Small intestine (tissue), 7 donors: Measurements from ENCODE around the gene CPS1. TPM values are rescaled to one million over a fixed set of nuclear protein-coding genes. Genes with fewer than 3 reads are reported as not detected.

Experiments used
- DNase-seq, 2 donors: peaks; one replicate each; pipeline versions ENCODE4 v3.0.0 to v3.0.0-alpha.2; 2013
- FAIRE-seq: peaks from 2 replicates; lab custom pipeline; 2012; peaks lifted over from hg19 to GRCh38; lab: Jason Lieb, UNC
- H3K27ac ChIP-seq, 3 donors: one replicate each; pipeline ENCODE4 v1.5.1; 2013; ENCODE audit warnings: low read length in 2 of 3, mild to moderate bottlenecking in 2 of 3, control low read depth in 1 of 3, inconsistent platforms in 1 of 3, low read depth in 1 of 3, moderate library complexity in 1 of 3
- H3K27me3 ChIP-seq, 3 donors: one replicate each; pipeline ENCODE4 v1.6.1; 2013; ENCODE audit warnings: low read length in 3 of 3, inconsistent platforms in 1 of 3; ENCODE audit not compliant: control insufficient read depth in 3 of 3, insufficient read depth in 3 of 3
- H3K36me3 ChIP-seq, 3 donors: one replicate each; pipeline ENCODE4 v1.6.1; 2013; ENCODE audit warnings: low read length in 3 of 3, inconsistent platforms in 1 of 3, low read depth in 1 of 3, mild to moderate bottlenecking in 1 of 3, moderate library complexity in 1 of 3; ENCODE audit not compliant: control insufficient read depth in 3 of 3, insufficient read depth in 2 of 3
- H3K4me1 ChIP-seq, 3 donors: one replicate each; pipeline ENCODE4 v1.6.1; 2013; ENCODE audit warnings: low read length in 2 of 3, inconsistent platforms in 1 of 3, low read depth in 1 of 3, mild to moderate bottlenecking in 1 of 3, moderate library complexity in 1 of 3; ENCODE audit not compliant: control insufficient read depth in 3 of 3, insufficient read depth in 2 of 3
- H3K4me3 ChIP-seq, 3 donors: one replicate each; pipeline ENCODE4 v1.5.1; 2013; ENCODE audit warnings: low read length in 3 of 3, control low read depth in 1 of 3, inconsistent platforms in 1 of 3, low read depth in 1 of 3, mild to moderate bottlenecking in 1 of 3, moderate library complexity in 1 of 3
- H3K9me3 ChIP-seq, 2 donors: one replicate each; pipeline ENCODE4 v1.6.1; 2013; ENCODE audit warnings: low read depth in 1 of 2, low read length in 1 of 2; ENCODE audit not compliant: control insufficient read depth in 2 of 2, insufficient read depth in 1 of 2
- WGBS, 3 donors: extraction: QIAGEN DNeasy Blood & Tissue Kit; methylation state at CpG; one replicate each; pipeline ENCODE4 v1.1.7; 2013; 5-methylcytosine and 5-hydroxymethylcytosine counted together
- polyA plus RNA-seq, 4 donors: library from polyadenylated mRNA; stranded (reverse) in 3 of 4; unstranded in 1 of 4; fragments of 200-250 nt in 3 of 4; fragments of 120-200 nt in 1 of 4; gene quantifications; one replicate each; pipeline versions ENCODE4 v1.2.1 to v1.2.3, GENCODE V29; 2013
- donor health status: healthy with polysubstance abuse.
- donor health status: control.
- donor health status: control.
- donor health status: Bipolar disorder and iron deficiency.
- donor health status: healthy.

Gene CPS1
- polyA plus RNA-seq, 4 donors: 64.0 to 744 (median 155) TPM

- Histone ChIP-seq H3K4me1 (no peaks in the 10 kb centered on the region), H3K9me3 (no peaks in the 10 kb centered on the region), H3K4me3 (no peak overlapping the region), H3K36me3 (no peaks in the 10 kb centered on the region), H3K27me3 (no peaks in the 10 kb centered on the region), H3K27ac (no peak overlapping the region)
- DNase-seq (no peak), FAIRE-seq (no peak)
- WGBS, 3 donors: 89 to 100% (median 89%) methylated on average over 3 of the region's 3 CpGs
These were observed 165.7 kb downstream of the CPS1 start for GRCh38 chr2:210722092-210722491.

DNA sequence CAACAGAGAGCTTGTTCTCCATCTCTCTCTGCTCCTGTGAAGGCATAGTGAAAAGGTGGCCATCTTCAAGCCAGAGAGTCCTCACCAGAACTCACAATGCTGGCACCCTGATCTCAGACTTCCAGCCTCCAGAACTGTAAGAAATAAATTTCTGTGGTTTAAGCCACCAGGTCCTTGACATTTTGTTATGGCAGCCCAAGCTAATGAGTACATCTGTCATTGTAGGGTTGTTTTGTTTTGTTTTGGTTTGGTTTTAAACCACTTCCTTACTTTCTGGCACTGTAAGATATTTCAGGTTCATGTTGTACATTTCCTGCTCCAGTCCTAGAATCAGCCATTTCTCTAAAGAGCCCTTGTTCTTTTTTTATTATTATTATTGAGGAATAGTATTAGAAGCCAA is 171.2 kb downstream of the CPS1 start:
- no peak for FAIRE-seq

More for the DNA sequence above, 171.2 kb downstream of the CPS1 start:
- Histone ChIP-seq H3K4me3 (no peak overlapping the region), H3K9me3 (no peaks in the 10 kb centered on the region), H3K4me1 (no peaks in the 10 kb centered on the region), H3K27ac (no peak overlapping the region), H3K36me3 (no peaks in the 10 kb centered on the region), H3K27me3 (no peaks in the 10 kb centered on the region)
- no peak for DNase-seq

Other genes with a start within 250 kb of the CPS1 start
- 10 to 100 TPM in 1 of 4 donors, 1 to 10 TPM in 2, not detected in 1; 1.1 to 19.9 (median 5.4) TPM for gene MYL1, start 241.4 kb upstream of the CPS1 start, polyA plus RNA-seq
- gene LANCL1, start 79.8 kb upstream of the CPS1 start, polyA plus RNA-seq: 10 to 100 TPM in 2 of 4 donors, 1 to 10 TPM in 2; 8.6 to 41.3 (median 15.2) TPM